PC-3 (cell line): ENCODE measurements around the gene FOXC2. TPM values are rescaled to one million over a fixed set of nuclear protein-coding genes. Genes with fewer than 3 reads are reported as not detected.

Experiments used
- ATAC-seq: fragments of 200-7000 bp; cut with Tn5 transposase; 2 replicates; pipeline ENCODE4 v1.9.1; 2020; ENCODE audit warnings: mild to moderate bottlenecking, moderate library complexity
- BruUV-seq: library from RNA; stranded (reverse); fragments of 400-500 nt; replicated peaks from 2 replicates; lab custom pipeline; 2021; lab: Mats Ljungman, UMichigan
- CTCF ChIA-PET: fragments of 300-600 bp; sonication (Branson Sonifier 250); formaldehyde crosslinking; loops from one replicate; lab custom pipeline; 2022; ENCODE audit warnings: antibody characterized with exemption; lab: Charles Lee
- POLR2A ChIA-PET: fragments of 300-600 bp; sonication (Branson Sonifier 250); formaldehyde crosslinking; loops from one replicate; lab custom pipeline; 2022; ENCODE audit warnings: antibody characterized with exemption; ENCODE audit not compliant: unreplicated experiment; lab: Charles Lee
- DNase-seq: peaks from one replicate; pipeline ENCODE4 v3.0.0-alpha.2; 2015
- H2AFZ ChIP-seq: fragments of 300-600 bp; sonication (generic); 2 replicates; pipeline ENCODE4 v1.6.0; 2016; ENCODE audit warnings: antibody characterized with exemption, low read length
- H3F3A ChIP-seq: fragments of 300-600 bp; sonication (generic); one replicate; pipeline ENCODE4 v1.6.0; 2017; ENCODE audit warnings: antibody characterized with exemption, low read length, control low read depth, mild to moderate bottlenecking; ENCODE audit not compliant: unreplicated experiment
- H3K27ac ChIP-seq: fragments of 300-600 bp; sonication (generic); 2 replicates; pipeline ENCODE4 v1.5.1; 2016; ENCODE audit warnings: mild to moderate bottlenecking, low read length
- H3K27me3 ChIP-seq: fragments of 300-600 bp; sonication (generic); 2 replicates; pipeline ENCODE4 v1.6.1; 2016; ENCODE audit warnings: low read length, mixed read lengths
- H3K36me3 ChIP-seq: fragments of 300-600 bp; sonication (generic); 2 replicates; pipeline ENCODE4 v1.6.1; 2016; ENCODE audit warnings: low read depth, mixed run types, low read length, mixed read lengths
- H3K4me1 ChIP-seq: fragments of 300-600 bp; sonication (generic); 2 replicates; pipeline ENCODE4 v1.5.1; 2016; ENCODE audit warnings: low read length; ENCODE audit not compliant: insufficient read depth
- H3K4me2 ChIP-seq: fragments of 300-600 bp; sonication (generic); 2 replicates; pipeline ENCODE4 v1.6.0; 2016; ENCODE audit warnings: low read length
- H3K4me3 ChIP-seq: fragments of 300-600 bp; sonication (generic); 2 replicates; pipeline ENCODE4 v1.5.1; 2016; ENCODE audit warnings: mild to moderate bottlenecking, low read length, mixed read lengths
- H3K79me2 ChIP-seq: fragments of 300-600 bp; sonication (generic); 2 replicates; pipeline ENCODE4 v1.6.1; 2017; ENCODE audit warnings: low read length, mixed read lengths
- H3K9ac ChIP-seq: fragments of 300-600 bp; sonication (generic); 2 replicates; pipeline ENCODE4 v1.6.0; 2016; ENCODE audit warnings: mild to moderate bottlenecking, low read length
- H3K9me2 ChIP-seq: fragments of 300-600 bp; sonication (generic); replicated peaks from 2 replicates; pipeline ENCODE4 v1.6.1; 2016; ENCODE audit warnings: mixed run types, low read length, mixed read lengths
- H3K9me3 ChIP-seq: fragments of 300-600 bp; sonication (generic); 2 replicates; pipeline ENCODE4 v1.6.1; 2016; ENCODE audit warnings: low read length, mixed read lengths
- H4K20me1 ChIP-seq: fragments of 300-600 bp; sonication (generic); 2 replicates; pipeline ENCODE4 v1.6.1; 2016; ENCODE audit warnings: low read length, mixed read lengths
- CTCF ChIP-seq: fragments of 300-600 bp; sonication (generic); conservative IDR thresholded peaks from 2 replicates; pipeline ENCODE4 v1.5.1; 2017; ENCODE audit warnings: antibody characterized with exemption, low read depth, mild to moderate bottlenecking, low read length
- EZH2 ChIP-seq: fragments of 300-600 bp; sonication (generic); IDR thresholded peaks from one replicate; pipeline ENCODE4 v1.6.1; 2017; ENCODE audit warnings: antibody characterized with exemption, mild to moderate bottlenecking, low read length; ENCODE audit not compliant: unreplicated experiment
- EZH2phosphoT487 ChIP-seq: fragments of 300-600 bp; sonication (generic); IDR thresholded peaks from 2 replicates; pipeline ENCODE4 v1.6.1; 2018; ENCODE audit warnings: mild to moderate bottlenecking, antibody characterized with exemption, low read length, borderline replicate concordance
- intact Hi-C: fragments of 100-400 bp; cut with micrococcal nuclease; formaldehyde crosslinking; loops from 2 replicates; pipeline ENCODE4 v1.9.0; 2023
- total RNA-seq: library from RNA; depleted of rRNA; stranded (reverse); fragments of >200 nt; gene quantifications from 2 replicates; pipeline ENCODE4 v1.2.3, GENCODE V29; 2014

The FOXC2 gene
- total RNA-seq, 1 experiment from 2014 or later = not detected

GRCh38 chr16:86567701-86568581, 1.3 kb downstream of the FOXC2 start:
- H3K4me2 ChIP-seq = no peak overlapping the region

GRCh38 chr16:86568677-86569623, 2.3 kb downstream of the FOXC2 start:
- no TSS peak for BruUV-seq
- Histone ChIP-seq H3K27ac (no peak overlapping the region), H3K9me2 (no peaks in the 10 kb centered on the region), H3F3A (no peaks in the 10 kb centered on the region), H3K4me2 (no peak overlapping the region), H4K20me1 (no peaks in the 10 kb centered on the region), H3K9ac (no peak overlapping the region), H3K79me2 (no peaks in the 10 kb centered on the region), H3K27me3 (no peaks in the 10 kb centered on the region), H3K36me3 (no peaks in the 10 kb centered on the region), H3K4me3 (no peak overlapping the region), H3K9me3 (no peaks in the 10 kb centered on the region), H3K4me1 (peaks cover 11% of the 10 kb centered on the region), H2AFZ (no peak overlapping the region)
- intact Hi-C loops = no loop called here
- CTCF ChIA-PET = no interaction called here
- POLR2A ChIA-PET = no interaction called here
- ATAC-seq = no peak
- DNase-seq = no peak
- TF ChIP-seq EZH2phosphoT487 (no peak), EZH2 (no peak), CTCF (no peak)

More at GRCh38 chr16:86567701-86568581, 1.3 kb downstream of the FOXC2 start:
- DNase-seq = no peak
- Histone ChIP-seq H3K27me3 (no peaks in the 10 kb centered on the region), H3K4me3 (no peak overlapping the region), H2AFZ (no peak overlapping the region), H3F3A (no peaks in the 10 kb centered on the region), H3K27ac (no peak overlapping the region), H4K20me1 (no peaks in the 10 kb centered on the region), H3K79me2 (no peaks in the 10 kb centered on the region), H3K9me3 (no peaks in the 10 kb centered on the region), H3K4me1 (peaks cover 15% of the 10 kb centered on the region), H3K36me3 (no peaks in the 10 kb centered on the region), H3K9ac (no peak overlapping the region), H3K9me2 (no peaks in the 10 kb centered on the region)
- ChIA-PET CTCF (no interaction called here), POLR2A (no interaction called here)
- ATAC-seq = no peak
- intact Hi-C loops = no loop called here
- TF ChIP-seq EZH2phosphoT487 = no peak
- no TSS peak for BruUV-seq

GRCh38 chr16:86569701-86570447, 3.2 kb downstream of the FOXC2 start:
- no peaks in the 10 kb centered on the region for H3K27me3 ChIP-seq
- no peak overlapping the region for H3K4me2 ChIP-seq
- H4K20me1 ChIP-seq = no peaks in the 10 kb centered on the region
- H3K4me1 ChIP-seq = peaks cover 2% of the 10 kb centered on the region
- no peaks in the 10 kb centered on the region for H3K9me2 ChIP-seq
- no peak overlapping the region for H3K9ac ChIP-seq
- no peaks in the 10 kb centered on the region for H3K79me2 ChIP-seq
- H3F3A ChIP-seq = no peaks in the 10 kb centered on the region
- ChIA-PET POLR2A (no interaction called here), CTCF (no interaction called here)
- DNase-seq (no peak), ATAC-seq (no peak)
- intact Hi-C loops = no loop called here
- no peak for TF ChIP-seq EZH2phosphoT487
- no peak for TF ChIP-seq EZH2
- TF ChIP-seq CTCF = no peak
- BruUV-seq = no TSS peak
- no peaks in the 10 kb centered on the region for H3K9me3 ChIP-seq
- no peak overlapping the region for H3K27ac ChIP-seq
- H3K36me3 ChIP-seq = no peaks in the 10 kb centered on the region
- no peak overlapping the region for H3K4me3 ChIP-seq
- H2AFZ ChIP-seq = no peak overlapping the region
